ENCODE measurements around the gene XPR1.
"Not testable (repeated sequence)": the region's sequence is repeated elsewhere in the genome, so short reads cannot be mapped to it uniquely, and the experiment has no call there.

Gene XPR1

DNA sequence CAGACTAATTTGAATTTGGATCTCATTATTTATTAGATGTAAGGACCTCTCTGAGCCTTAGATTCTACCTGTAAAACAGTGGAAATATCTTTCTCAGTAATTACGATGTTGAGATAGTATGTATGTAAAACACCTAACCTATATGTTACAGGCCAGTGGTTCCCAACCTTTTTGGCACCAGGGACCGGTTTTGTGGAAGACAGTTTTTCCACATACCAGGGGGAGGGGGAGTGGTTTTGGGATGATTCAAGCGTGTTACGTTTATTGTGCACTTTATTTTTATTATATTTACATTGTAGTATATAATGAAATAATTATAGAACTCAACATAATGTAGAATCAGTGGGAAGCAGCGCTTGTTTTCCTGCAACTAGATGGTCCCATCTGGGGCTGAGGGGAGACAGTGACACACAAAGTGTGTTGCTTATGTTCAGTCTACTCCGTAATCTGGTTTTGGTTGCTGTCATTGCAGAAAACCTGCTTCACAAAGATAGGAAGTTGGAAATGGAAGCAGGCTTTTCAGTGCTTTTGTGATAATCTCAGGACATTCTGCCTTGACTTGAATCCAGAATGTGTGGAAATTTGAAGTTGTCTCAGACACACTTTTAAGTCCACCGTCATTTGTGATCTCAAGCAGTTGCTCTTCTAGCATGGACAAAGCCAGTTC is 12.8 kb downstream of the XPR1 start:
- DNase-seq (ENCODE audit: low read depth in 2 of 2), result no peak

DNA sequence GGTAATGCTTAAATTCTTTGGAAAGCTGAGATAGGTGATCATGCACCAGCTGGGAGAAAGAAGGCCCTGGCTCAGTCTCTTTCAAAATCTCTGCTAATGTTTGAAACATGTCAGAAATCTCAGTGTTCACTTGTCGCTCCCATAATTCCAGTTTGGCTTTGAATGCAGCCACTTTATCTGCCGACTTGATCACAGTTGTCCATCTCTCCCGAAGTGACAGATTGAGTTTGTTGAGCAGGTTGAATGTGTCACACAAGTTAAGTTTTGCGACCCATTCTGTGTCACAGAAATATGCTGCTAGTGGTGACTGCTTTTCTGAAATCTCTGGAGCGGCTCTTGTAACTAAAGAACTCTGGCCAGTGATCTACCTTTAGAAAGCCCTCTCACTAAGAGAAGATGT is 13.4 kb downstream of the XPR1 start:
- not testable (repeated sequence) for DNase-seq (ENCODE audit: low read depth in 2 of 2)

DNA sequence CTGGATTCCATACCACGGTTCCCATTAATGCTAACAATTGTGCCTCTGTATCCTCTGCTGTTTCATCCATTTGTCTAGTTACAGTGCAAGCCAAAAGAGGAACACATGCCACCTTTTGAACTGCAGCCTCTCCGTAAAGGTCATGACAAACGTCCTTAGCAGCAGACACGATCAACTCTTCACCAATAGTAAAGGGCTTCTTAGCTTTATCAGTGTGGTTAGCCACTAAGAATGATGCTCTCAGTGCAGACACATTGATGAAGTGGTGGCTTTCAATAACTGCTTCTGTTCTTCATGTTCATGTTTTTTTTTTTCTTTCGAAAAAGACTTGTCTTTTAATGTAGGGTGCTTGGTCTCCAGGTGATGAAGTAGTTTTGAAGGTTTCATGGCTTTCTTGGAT is 14.3 kb downstream of the XPR1 start:
- DNase-seq (ENCODE audit: low read depth in 2 of 2), result no peak

DNA sequence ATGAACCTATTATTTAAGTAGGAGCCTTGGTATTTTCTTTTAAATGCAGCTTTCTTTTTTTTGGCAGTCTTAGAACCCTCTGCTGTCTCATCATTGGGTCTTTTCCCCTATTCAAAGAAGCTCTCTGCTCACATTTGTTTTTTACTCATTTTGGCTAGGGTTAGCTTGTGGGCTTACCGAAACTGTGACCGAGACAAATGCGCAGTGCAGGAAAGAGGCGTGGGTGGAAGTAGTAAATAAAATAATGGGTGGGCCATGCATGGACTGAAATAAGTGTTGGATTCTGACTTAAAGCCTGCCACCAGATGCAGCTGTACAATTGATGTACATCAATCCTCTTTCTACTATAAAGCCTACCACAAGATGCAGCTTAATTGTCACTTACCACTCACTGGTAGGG is 14.7 kb downstream of the XPR1 start:
- no peak for DNase-seq (ENCODE audit: low read depth in 2 of 2)

DNA sequence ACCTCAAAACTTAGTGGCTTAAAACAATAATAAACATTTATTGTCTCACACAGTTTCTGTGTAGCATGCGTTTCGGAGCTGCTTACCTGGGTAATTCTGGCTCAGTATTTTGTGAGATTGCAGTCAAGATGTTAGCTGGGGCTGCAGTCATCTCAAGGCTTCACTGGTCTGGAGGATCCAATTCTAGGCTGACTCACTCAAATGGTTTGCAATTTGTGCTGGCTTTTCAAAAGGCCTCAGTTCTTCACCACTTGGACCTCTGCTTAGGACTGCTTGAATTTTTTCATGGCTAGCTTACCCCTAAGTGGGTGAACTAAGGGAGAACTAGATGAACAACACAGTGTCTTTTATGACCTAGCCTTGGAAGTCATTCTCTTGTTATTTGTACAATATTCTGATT is 21.0 kb downstream of the XPR1 start:
- DNase-seq (ENCODE audit: low read depth in 2 of 2), result no peak

DNA sequence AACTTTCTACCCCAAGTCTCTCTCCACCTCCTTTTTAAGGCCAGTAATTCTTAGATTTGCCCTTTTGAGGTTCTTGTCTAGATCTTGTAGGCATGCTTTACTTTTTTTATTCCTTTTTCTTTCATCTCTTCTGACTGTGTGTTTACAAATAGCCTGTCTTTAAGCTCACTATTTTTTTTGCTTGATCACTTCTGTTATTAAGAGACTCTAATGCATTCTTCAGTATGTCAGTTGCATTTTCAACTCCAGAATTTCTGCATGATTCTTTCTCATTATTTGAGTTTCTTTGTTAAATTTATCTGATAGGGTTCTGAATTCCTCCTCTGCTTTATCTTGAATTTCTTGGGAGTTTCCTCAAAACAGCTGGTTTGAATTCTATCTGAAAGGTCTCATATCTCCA is 30.9 kb downstream of the XPR1 start:
- DNase-seq (ENCODE audit: low read depth in 2 of 2), result no peak

DNA sequence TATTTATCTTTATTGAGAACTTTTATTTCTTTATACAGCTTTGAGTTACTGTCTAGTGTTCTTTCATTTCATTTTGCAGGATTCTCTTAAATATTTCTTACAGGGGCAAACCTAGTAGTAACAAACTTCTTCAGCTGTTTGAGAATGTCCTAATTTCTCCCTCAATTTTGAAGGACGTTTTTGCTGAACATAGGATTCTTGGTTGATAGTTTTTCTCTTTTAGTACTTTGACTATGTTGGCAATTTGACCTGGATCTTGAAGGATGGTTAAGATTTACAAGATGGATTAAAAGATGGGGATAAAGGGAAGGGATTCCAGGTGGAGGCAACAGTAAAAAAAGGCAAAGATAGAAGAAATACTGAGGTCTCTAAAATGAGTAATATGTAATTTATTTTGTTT is 38.9 kb downstream of the XPR1 start:
- DNase-seq (ENCODE audit: low read depth in 2 of 2), result no peak

DNA sequence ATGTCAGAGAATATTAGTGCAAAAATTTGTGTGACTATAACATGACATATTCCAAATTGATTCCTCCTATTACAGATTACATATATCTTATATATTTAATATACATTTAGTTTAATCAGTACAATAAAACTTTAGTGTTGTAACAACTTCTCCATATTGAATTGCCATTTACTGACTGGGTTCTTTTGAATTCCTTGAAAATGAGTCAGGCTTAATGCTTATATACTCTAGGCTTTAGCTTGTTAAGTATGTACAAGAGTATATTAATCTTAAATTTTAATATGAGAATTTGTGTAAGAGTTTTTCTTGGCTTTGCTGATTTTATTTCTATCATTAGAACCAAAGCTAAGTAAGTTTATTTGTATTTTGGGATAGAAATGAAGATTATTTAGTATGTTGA is 40.3 kb downstream of the XPR1 start:
- no peak for DNase-seq (ENCODE audit: low read depth in 2 of 2)

DNA sequence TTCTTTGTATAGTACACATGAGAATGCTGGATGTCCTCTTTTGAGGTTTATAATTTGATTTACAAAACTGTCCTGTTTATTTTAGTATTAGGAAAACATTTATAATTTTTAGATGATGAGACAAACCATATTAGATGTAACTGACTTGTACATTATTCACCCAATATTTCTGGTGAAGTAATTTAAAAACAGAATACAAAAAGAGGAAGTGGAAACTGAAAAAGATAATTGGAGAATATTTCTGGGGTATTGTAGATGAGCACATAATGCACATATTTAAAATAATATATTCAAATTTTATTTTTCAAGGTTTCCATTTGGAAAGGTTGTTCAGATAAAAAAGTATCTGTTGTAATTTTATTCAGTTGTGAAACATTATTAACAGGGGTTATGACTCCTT is 40.7 kb downstream of the XPR1 start:
- no peak for DNase-seq (ENCODE audit: low read depth in 2 of 2)

DNA sequence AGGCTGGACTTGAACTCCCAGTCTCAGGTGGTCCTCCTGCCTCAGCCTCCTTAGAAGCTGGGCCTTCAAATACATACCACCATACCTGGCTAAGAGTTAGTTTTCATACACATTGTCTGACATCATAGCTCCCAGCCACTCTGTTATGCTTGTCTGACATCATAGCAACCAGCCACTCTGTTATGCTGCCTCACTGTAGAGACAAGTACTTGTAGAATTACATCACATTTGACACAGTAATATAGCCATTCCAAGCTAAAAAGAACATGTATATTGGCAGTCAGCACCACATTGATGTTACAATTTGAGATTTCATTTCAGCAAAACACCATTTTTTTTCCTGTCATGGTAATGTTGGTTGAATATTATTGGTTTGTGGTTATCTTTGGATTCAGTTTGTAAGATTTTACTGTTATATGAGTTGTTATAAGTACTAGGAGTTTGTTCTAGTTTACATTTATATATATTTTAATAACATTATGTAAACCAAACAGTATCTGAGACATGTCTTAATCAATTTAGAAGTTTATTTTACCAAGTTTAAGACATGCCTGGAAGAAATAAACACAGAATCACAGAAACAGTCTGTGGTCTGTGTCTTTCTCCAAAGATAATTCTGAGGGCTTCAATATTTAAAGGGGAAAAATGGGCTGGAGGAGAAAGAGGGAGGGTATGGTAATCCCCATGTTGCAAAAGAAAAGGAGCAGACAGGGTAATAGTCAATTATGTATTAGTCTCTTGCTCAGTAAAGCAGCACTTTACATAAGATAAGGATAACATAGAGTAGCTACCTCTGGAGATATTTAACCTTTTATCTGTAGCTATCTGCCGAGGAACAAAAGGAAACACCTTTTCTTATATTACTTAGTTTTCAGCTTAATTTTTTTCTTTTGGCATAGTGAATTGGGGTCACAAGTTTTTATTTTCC is 43.0 kb downstream of the XPR1 start:
- DNase-seq (ENCODE audit: low read depth in 2 of 2), result no peak

DNA sequence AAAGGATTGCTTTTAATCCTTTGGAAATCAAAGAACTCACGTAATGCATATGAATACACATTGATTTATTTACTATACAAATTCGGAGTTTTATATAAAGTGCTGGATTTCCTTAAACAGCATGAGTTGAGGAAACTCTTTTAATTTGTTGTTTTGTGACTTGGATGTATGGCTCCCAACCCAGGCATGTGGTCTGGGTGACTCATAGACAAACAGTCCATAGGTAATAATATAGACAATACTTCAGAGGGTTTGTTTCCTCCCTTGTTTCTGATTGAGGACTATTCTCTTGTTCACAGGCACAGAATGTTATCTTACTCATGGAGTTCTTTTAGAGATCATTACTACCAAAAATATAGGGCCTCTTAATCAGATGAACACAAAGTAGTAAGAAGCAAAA is 43.8 kb downstream of the XPR1 start:
- no peak for DNase-seq (ENCODE audit: low read depth in 2 of 2)

DNA sequence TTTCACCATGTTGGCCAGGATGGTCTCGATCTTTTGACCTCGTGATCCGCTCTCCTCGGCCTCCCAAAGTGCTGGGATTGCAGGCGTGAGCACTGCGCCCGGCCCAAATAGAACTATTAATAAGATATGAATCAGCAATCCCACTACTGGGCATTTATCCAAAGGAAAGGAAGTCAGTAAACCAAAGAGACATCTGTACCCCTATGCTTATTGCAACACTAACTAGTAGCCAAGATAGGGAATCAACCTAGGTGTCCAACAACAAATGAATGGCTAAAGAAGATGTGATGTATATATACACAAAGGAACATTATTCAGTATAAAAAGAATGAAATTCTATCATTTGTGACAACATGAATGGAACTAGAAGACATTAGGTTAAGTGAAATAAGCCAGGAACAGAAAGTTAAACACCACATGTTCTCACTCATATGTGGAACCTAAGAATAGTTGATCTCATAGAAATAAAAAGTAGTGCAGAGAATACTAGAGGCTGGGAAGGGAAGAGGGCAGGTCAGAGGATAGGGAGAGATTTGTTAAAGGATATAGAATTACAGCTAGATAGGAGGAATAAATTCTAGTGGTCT is 48.8 kb downstream of the XPR1 start:
- peak in 1 of 2 experiments; percentile 6 for DNase-seq (ENCODE audit: low read depth in 2 of 2)

DNA sequence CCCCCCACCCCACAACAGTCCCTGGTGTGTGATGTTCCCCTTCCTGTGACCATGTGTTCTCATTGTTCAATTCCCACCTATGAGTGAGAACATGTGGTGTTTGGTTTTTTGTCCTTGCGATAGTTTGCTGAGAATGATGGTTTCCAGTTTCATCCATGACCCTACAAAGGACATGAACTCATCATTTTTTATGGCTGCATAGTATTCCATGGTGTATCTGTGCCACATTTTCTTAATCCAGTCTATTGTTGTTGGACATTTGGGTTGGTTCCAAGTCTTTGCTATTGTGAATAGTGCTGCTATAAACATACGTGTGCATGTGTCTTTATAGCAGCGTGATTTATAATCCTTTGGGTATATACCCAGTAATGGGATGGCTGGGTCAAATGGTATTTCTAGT is 51.3 kb downstream of the XPR1 start:
- not testable (repeated sequence) for DNase-seq (ENCODE audit: low read depth in 2 of 2)

DNA sequence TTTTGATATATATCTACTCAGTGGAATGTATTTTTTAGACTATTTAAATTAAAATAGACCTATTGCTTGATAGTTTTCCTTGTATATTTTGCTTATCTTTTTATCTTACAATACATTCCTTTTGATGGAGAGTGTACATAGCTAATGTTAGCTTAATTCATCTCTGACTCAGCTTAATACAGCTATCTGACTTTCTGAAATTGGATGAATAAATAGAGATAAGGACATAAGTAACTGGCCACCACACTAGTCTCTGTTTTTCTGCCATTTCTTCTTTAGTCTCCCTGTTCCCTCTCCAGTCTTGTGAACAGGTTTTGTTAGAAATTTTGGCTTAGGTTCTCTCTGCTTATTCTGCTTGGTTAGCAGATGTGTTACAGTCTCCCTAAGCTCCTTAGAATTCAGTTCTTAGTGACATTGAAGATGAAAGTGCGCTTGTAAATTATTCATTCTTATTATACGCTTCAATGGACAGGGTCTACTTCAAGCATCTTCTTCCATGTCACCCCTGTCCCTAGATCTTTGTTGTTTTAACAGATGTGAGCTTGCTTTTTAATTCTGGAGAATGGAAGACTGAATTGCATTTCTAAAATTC is 59.6 kb downstream of the XPR1 start:
- DNase-seq (ENCODE audit: low read depth in 2 of 2), result no peak

DNA sequence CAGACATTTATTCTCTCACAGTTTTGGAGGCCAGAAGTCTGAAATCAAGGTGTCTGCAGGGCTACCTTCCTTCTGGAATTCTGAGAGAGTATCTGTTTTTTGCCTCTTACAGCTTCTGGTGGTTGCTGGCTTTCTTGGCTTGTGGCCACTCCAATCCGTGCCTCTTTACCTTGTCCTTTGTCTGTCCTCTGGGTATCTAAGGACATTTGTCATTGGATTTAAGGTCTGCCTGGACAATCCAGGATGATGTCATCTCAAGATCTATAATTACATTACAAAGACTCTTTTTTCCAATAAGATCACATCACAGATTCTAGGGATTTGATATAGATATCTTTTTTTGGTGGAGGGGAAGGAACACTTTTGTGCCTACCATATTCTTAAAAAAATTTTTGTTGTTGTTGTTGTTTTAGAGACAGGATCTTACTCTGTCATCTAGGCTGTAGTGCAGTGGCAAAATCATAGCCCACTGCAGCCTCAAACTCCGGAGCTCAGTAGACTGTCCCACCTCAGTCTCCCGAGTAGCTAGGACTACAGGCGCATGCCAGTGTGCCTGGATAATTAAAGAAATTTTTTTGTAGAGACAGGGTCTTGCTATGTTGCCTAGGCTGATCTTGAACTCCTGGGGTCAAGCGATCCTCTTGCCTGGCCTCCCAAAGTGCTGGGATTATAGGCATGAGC is 61.9 kb downstream of the XPR1 start:
- no peak for DNase-seq (ENCODE audit: low read depth in 2 of 2)

DNA sequence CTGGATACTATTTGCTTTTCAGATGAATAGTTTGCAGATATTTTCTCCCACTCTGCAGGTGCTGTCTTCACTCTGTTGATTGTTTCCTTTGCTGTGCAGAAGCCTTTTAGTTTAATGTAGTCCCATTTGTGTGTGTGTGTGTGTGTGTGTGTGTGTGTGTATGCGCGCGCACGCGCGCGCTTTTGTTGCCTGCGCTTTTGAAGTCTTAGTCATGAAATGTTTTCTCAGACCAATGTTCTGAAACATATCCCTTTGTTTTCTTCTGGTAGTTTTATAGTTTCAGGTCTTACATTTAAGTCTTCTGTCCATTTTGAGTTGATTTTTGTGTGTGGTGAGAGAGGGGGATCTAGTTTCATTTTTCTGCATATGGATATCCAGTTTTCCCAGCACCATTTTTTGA is 63.5 kb downstream of the XPR1 start:
- DNase-seq (ENCODE audit: low read depth in 2 of 2), result no peak

DNA sequence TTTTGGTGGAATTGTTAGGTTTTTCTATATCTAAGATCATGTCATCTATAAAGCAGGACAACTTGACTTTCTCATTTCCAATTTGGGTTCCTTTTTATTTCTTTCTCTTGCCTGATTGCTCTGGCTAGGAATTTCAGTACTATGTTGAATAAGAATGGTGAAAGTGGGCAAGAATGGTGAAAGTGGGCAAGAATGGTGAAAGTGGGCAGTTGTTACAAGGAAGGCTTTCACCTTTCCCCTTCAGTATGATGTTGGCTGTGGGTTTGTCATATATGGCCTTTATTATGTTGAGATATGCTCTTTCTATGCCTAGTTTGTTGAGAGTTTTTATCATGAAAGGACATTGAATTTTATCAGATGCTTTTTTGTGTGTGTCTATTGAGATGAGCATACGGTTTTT is 64.5 kb downstream of the XPR1 start:
- no peak for DNase-seq (ENCODE audit: low read depth in 2 of 2)

DNA sequence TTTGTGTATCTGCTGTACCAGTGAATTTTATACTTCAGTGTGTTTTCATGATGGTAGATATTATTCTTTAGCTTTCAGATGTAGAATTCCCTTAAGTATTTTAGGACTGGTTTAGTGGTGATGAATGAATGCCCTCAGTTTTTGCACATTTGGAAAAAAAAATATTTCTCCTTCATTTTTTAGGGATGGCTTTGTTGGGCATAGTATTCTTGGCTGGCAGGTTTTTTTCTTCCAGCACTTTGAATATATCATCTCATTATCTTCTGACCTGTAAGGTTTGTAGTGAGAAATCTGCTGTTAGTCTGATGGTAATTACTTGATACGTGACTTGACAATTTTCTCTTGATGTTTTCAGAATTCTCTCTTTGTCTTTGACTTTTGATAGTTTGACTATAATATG is 66.8 kb downstream of the XPR1 start:
- no peak for DNase-seq (ENCODE audit: low read depth in 2 of 2)

DNA sequence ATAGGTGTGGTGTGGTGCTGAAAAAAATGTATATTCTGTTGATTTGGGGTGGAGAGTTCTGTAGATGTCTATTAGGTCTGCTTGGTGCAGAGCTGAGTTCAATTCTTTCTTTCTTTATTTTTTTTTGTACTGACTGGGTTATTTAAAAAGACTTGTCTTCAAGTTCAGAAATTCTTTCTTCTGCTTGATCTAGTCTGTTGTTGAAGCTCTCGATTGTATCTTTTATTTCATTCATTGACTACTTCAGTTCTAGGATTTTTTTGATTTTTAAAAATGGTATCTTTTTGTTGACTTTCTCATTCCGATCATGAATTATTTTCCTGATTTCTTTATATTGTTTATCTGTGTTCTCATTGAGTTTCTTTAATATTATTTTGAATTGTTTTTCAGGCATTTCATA is 70.6 kb downstream of the XPR1 start:
- not testable (repeated sequence) for DNase-seq (ENCODE audit: low read depth in 2 of 2)

DNA sequence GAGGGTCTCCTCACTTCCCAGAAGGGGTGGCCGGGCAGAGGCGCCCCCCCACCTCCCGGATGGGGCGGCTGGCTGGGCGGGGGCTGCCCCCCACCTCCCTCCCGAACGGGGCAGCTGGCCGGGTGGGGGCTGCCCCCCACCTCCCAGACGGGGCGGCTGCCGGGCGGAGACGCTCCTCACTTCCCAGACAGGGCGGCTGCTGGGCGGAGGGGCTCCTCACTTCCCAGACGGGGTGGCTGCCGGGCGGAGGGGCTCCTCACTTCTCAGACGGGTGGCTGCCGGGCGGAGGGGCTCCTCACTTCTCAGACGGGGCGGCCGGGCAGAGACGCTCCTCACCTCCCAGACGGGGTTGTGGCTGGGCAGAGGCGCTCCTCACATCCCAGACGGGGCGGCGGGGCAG is 78.9 kb downstream of the XPR1 start:
- not testable (repeated sequence) for DNase-seq (ENCODE audit: low read depth in 2 of 2)

DNA sequence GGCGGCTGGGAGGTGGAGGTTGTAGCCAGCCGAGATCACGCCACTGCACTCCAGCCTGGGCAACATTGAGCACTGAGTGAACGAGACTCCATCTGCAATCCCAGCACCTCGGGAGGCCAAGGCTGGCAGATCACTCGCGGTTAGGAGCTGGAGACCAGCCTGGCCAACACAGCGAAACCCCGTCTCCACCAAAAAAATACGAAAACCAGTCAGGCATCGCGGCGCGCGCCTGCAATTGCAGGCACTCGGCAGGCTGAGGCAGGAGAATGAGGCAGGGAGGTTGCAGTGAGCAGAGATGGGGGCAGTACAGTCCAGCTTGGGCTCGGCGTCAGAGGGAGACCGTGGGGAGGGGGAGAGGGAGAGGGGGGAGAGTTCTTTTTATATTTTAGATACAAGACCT is 79.4 kb downstream of the XPR1 start:
- not testable (repeated sequence) for DNase-seq (ENCODE audit: low read depth in 2 of 2)

DNA sequence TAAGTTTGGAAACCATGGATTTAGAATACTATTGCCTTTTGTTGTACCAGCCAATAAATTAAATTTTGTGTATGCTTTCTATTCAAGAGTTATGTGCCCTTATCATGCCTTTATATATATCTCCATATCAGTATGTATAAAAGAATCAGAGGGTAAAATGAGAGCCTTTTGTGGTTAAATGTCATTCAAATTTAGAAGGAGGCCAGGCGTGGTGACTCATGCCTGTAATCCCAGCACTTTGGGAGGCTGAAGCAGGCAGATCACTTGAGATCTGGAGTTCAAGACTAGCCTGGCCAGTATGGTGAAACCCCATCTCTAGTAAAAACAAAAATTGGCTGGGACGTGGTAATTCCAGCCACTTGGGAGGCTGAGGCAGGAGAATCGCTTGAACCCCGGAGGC is 88.9 kb downstream of the XPR1 start:
- DNase-seq (ENCODE audit: low read depth in 2 of 2), result no peak
